Fibroblast of mammary gland (primary cell): ENCODE results near the gene FBP1.

ENCODE experiments used
- DNase-seq: peaks from one replicate; pipeline ENCODE4 v3.0.0-alpha.2; 2010; ENCODE audit warnings: low read depth
- H3K4me3 ChIP-seq: 2 replicates; pipeline ENCODE4 v1.5.1; 2011; ENCODE audit warnings: low read depth, mild to moderate bottlenecking, low read length, moderate library complexity; ENCODE audit not compliant: control insufficient read depth
- CTCF ChIP-seq: conservative IDR thresholded peaks from 2 replicates; pipeline ENCODE4 v1.5.1; 2011; ENCODE audit warnings: low read depth, low read length, inconsistent platforms; ENCODE audit not compliant: control insufficient read depth, insufficient read depth

FBP1 gene

GRCh38 chr9:94622087-94622800, 17.1 kb downstream of the FBP1 start:
- H3K4me3 ChIP-seq: no peak overlapping the region
- no peak for DNase-seq
- TF ChIP-seq CTCF: no peak

GRCh38 chr9:94619026-94619425, 20.3 kb downstream of the FBP1 start:
- DNase-seq: no peak
- H3K4me3 ChIP-seq: no peak overlapping the region
- no peak for TF ChIP-seq CTCF

GRCh38 chr9:94613003-94613402, 26.3 kb downstream of the FBP1 start:
- no peak for DNase-seq
- no peak for TF ChIP-seq CTCF
- no peak overlapping the region for H3K4me3 ChIP-seq

- no peak for DNase-seq
- no peak for TF ChIP-seq CTCF
- H3K4me3 ChIP-seq: no peak overlapping the region
Observed at GRCh38 chr9:94612071-94612470, 27.2 kb downstream of the FBP1 start.

- DNase-seq: no peak
Observed at GRCh38 chr9:94611638-94612068, 27.7 kb downstream of the FBP1 start.

GRCh38 chr9:94610181-94610606, 29.1 kb downstream of the FBP1 start:
- no peak for TF ChIP-seq CTCF
- DNase-seq: peak; percentile 2
- H3K4me3 ChIP-seq: no peak overlapping the region

More at GRCh38 chr9:94611638-94612068, 27.7 kb downstream of the FBP1 start:
- no peak overlapping the region for H3K4me3 ChIP-seq
- TF ChIP-seq CTCF: no peak

- no peak overlapping the region for H3K4me3 ChIP-seq
- TF ChIP-seq CTCF: no peak
Observed at GRCh38 chr9:94607423-94607691, 32.0 kb downstream of the FBP1 start.

More at GRCh38 chr9:94607423-94607691, 32.0 kb downstream of the FBP1 start:
- no peak for DNase-seq
